ENCODE results near the gene CRY1. TPM values are rescaled to one million over a fixed set of nuclear protein-coding genes. Genes with fewer than 3 reads are reported as not detected.

The CRY1 gene
- total RNA-seq, 2 experiments from 2014 or later, result 70.7 to 77.4 TPM

- H3K36me3 Mint-ChIP-seq (ENCODE audit: low read depth), result no peaks in the 10 kb centered on the region
- no peaks in the 10 kb centered on the region for H3K4me1 Mint-ChIP-seq (ENCODE audit: low read depth)
- H3K27me3 ChIP-seq (ENCODE audit: control insufficient read depth in 1 of 2, insufficient read depth in 2 of 2, low read length in 2 of 2), result no peaks in the 10 kb centered on the region
- no peaks in the 10 kb centered on the region for H3K9me3 Mint-ChIP-seq
- no peaks in the 10 kb centered on the region for H3K36me3 ChIP-seq (ENCODE audit: insufficient read depth, low read length)
- H3K27me3 Mint-ChIP-seq, result no peaks in the 10 kb centered on the region
- peak; percentile 57 for ATAC-seq (ENCODE audit: poor library complexity)
- H3K4me3 ChIP-seq (ENCODE audit: low read length), result no peak overlapping the region
- no peak overlapping the region for H3K27ac ChIP-seq (ENCODE audit: low read depth in 1 of 2, low read length in 2 of 2)
- POLR2A ChIA-PET, result interaction anchor here (0.9 to 1.7 kb wide), 6 partner anchors 39 to 477 kb away, joined by 3 to 7 read pairs (median 6); partner anchors contain the start of gene CRY1
- intact Hi-C loops (cut with DNase I, micrococcal nuclease), result loop anchor here (1.0 to 5.0 kb wide), 5 partner anchors 185 to 475 kb away; a partner anchor contains a TSS
- TF ChIP-seq CTCF (IDR thresholded peaks at IDR 0.05), result peak; percentile 89
- no peak overlapping the region for H3K27ac Mint-ChIP-seq
- CTCF ChIA-PET, result interaction anchor here (0.7 to 3.3 kb wide), 22 partner anchors 13 to 544 kb away, joined by 3 to 37 read pairs (median 3); partner anchors contain the start of gene CRY1
- peaks cover 7% of the 10 kb centered on the region for H3K4me1 ChIP-seq (ENCODE audit: insufficient read depth, low read length)
- no peaks in the 10 kb centered on the region for H3K9me3 ChIP-seq (ENCODE audit: control insufficient read depth in 1 of 2, insufficient read depth in 1 of 2, low read length in 2 of 2)
- peak in 6 of 14 experiments; percentile 5 to 70 (median 44) for DNase-seq
- H3K4me3 Mint-ChIP-seq, result no peak overlapping the region
These were observed 38.7 kb upstream of the CRY1 start for GRCh38 chr12:107131832-107132616.

GRCh38 chr12:107130830-107131611, 37.7 kb upstream of the CRY1 start:
- Mint-ChIP-seq H3K4me1 (ENCODE audit: low read depth) (no peaks in the 10 kb centered on the region), H3K27ac (no peak overlapping the region), H3K9me3 (no peaks in the 10 kb centered on the region), H3K27me3 (peaks cover 4% of the 10 kb centered on the region), H3K36me3 (ENCODE audit: low read depth) (no peaks in the 10 kb centered on the region), H3K4me3 (no peak overlapping the region)
- no peaks in the 10 kb centered on the region for H3K27me3 ChIP-seq (ENCODE audit: control insufficient read depth in 1 of 2, insufficient read depth in 2 of 2, low read length in 2 of 2)
- H3K4me3 ChIP-seq (ENCODE audit: low read length), result no peak overlapping the region
- peaks cover 7% of the 10 kb centered on the region for H3K4me1 ChIP-seq (ENCODE audit: insufficient read depth, low read length)
- ATAC-seq (ENCODE audit: poor library complexity), result no peak
- POLR2A ChIA-PET, result interaction anchor here (0.9 to 1.7 kb wide), 6 partner anchors 38 to 478 kb away, joined by 3 to 7 read pairs (median 6); partner anchors contain the start of gene CRY1
- intact Hi-C loops (cut with DNase I, micrococcal nuclease), result loop anchor here (1.0 to 5.0 kb wide), 3 partner anchors 186 to 476 kb away; a partner anchor contains a TSS
- H3K36me3 ChIP-seq (ENCODE audit: insufficient read depth, low read length), result no peaks in the 10 kb centered on the region
- CTCF ChIA-PET, result interaction anchor here (0.7 to 3.3 kb wide), 20 partner anchors 12 to 540 kb away, joined by 3 to 37 read pairs (median 3); partner anchors contain the start of gene CRY1
- no peaks in the 10 kb centered on the region for H3K9me3 ChIP-seq (ENCODE audit: control insufficient read depth in 1 of 2, insufficient read depth in 1 of 2, low read length in 2 of 2)
- no peak for DNase-seq
- no peak overlapping the region for H3K27ac ChIP-seq (ENCODE audit: low read depth in 1 of 2, low read length in 2 of 2)
- no peak for TF ChIP-seq CTCF (IDR thresholded peaks at IDR 0.05)

- Histone ChIP-seq H3K36me3 (ENCODE audit: insufficient read depth, low read length) (no peaks in the 10 kb centered on the region), H3K27ac (ENCODE audit: low read depth in 1 of 2, low read length in 2 of 2) (no peak overlapping the region), H3K4me1 (ENCODE audit: insufficient read depth, low read length) (peaks cover 3% of the 10 kb centered on the region), H3K4me3 (ENCODE audit: low read length) (no peak overlapping the region), H3K9me3 (ENCODE audit: control insufficient read depth in 1 of 2, insufficient read depth in 1 of 2, low read length in 2 of 2) (no peaks in the 10 kb centered on the region), H3K27me3 (ENCODE audit: control insufficient read depth in 1 of 2, insufficient read depth in 2 of 2, low read length in 2 of 2) (no peaks in the 10 kb centered on the region)
- Mint-ChIP-seq H3K36me3 (ENCODE audit: low read depth) (no peaks in the 10 kb centered on the region), H3K4me1 (ENCODE audit: low read depth) (no peaks in the 10 kb centered on the region), H3K4me3 (no peak overlapping the region), H3K27ac (no peak overlapping the region), H3K9me3 (no peaks in the 10 kb centered on the region), H3K27me3 (peaks cover 4% of the 10 kb centered on the region)
- no peak for DNase-seq
- CTCF ChIA-PET, result interaction anchor here (3.3 kb wide), 1 partner anchor 478 kb away, joined by 37 read pairs; no protein-coding TSS in a partner anchor
- no peak for TF ChIP-seq CTCF (IDR thresholded peaks at IDR 0.05)
- POLR2A ChIA-PET, result interaction anchor here (0.6 kb wide), 1 partner anchor 78 kb away, joined by 3 read pairs; no protein-coding TSS in a partner anchor
- no peak for ATAC-seq (ENCODE audit: poor library complexity)
- intact Hi-C loops (cut with DNase I, micrococcal nuclease), result no loop called here
These were observed 36.1 kb upstream of the CRY1 start for GRCh38 chr12:107129315-107129930.

Data from CD4-positive, alpha-beta T cell (primary cell).